H1 (cell line): ENCODE data around the gene NR1D2. TPM values are rescaled to one million over a fixed set of nuclear protein-coding genes. Genes with fewer than 3 reads are reported as not detected.

Source experiments
- BCL11A ChIP-seq, 2 experiments: IDR thresholded peaks; one replicate each; pipeline ENCODE4 v1.6.1; 2011; ENCODE audit warnings: low read depth in 2 of 2, low read length in 2 of 2, mild to moderate bottlenecking in 2 of 2
- CBX5 ChIP-seq: fragments of 300-800, 300-1000 bp; sonication (generic); IDR thresholded peaks from 2 replicates; pipeline ENCODE4 v1.7.1; 2016; ENCODE audit warnings: antibody characterized with exemption, low read length, low read depth
- CHD1 ChIP-seq: IDR thresholded peaks from 2 replicates; pipeline ENCODE4 v1.6.1; 2012; ENCODE audit warnings: low read depth, low read length, improper control_type of control experiment
- CHD2 ChIP-seq: IDR thresholded peaks from 2 replicates; pipeline ENCODE4 v1.6.1; 2012; ENCODE audit warnings: low read length, improper control_type of control experiment
- FOSL1 ChIP-seq: IDR thresholded peaks from 2 replicates; pipeline ENCODE4 v1.6.1; 2011; ENCODE audit warnings: mild to moderate bottlenecking, low read depth, low read length, moderate library complexity; ENCODE audit not compliant: insufficient read depth
- GABPA ChIP-seq: IDR thresholded peaks from 2 replicates; pipeline ENCODE4 v1.6.1; 2011; ENCODE audit warnings: mild to moderate bottlenecking, low read length, moderate library complexity, borderline replicate concordance; ENCODE audit not compliant: insufficient read depth
- GTF2F1 ChIP-seq: IDR thresholded peaks from 2 replicates; pipeline ENCODE4 v1.6.1; 2012; ENCODE audit warnings: low read depth, low read length, improper control_type of control experiment, borderline replicate concordance
- JUN ChIP-seq: IDR thresholded peaks from 2 replicates; pipeline ENCODE4 v1.6.1; 2011; ENCODE audit warnings: low read depth, mild to moderate bottlenecking, improper control_type of control experiment, low read length
- KDM4A ChIP-seq: IDR thresholded peaks from one replicate; pipeline ENCODE4 v1.7.1; 2012; ENCODE audit warnings: low read depth, mild to moderate bottlenecking, moderate library complexity, low read length, inconsistent platforms; ENCODE audit not compliant: severe bottlenecking
- NANOG ChIP-seq: IDR thresholded peaks from 2 replicates; pipeline ENCODE4 v1.6.1; 2011; ENCODE audit warnings: low read length, low read depth, mild to moderate bottlenecking, inconsistent platforms; ENCODE audit not compliant: insufficient read depth, poor library complexity, severe bottlenecking
- RBBP5 ChIP-seq: IDR thresholded peaks from 2 replicates; pipeline ENCODE4 v1.7.1; 2012; ENCODE audit warnings: low read depth, mild to moderate bottlenecking, inconsistent platforms, low read length, moderate library complexity, borderline replicate concordance
- RNF2 ChIP-seq: fragments of 200-900, 300-1000 bp; sonication (generic); IDR thresholded peaks from 2 replicates; pipeline ENCODE4 v1.7.1; 2016; ENCODE audit warnings: borderline replicate concordance, low read depth, mild to moderate bottlenecking, antibody characterized with exemption, low read length; ENCODE audit not compliant: poor library complexity, severe bottlenecking; ENCODE audit errors: missing control alignments
- SIN3A ChIP-seq, 2 experiments: IDR thresholded peaks in 1 of 2; conservative IDR thresholded peaks in 1 of 2; 2 replicates each; pipeline ENCODE4 v1.6.1; 2011 to 2012; ENCODE audit warnings: low read length in 2 of 2, improper control_type of control experiment in 1 of 2, low read depth in 1 of 2, mild to moderate bottlenecking in 1 of 2
- SIRT6 ChIP-seq: IDR thresholded peaks from one replicate; pipeline ENCODE4 v1.7.1; 2012; ENCODE audit warnings: low read length, inconsistent platforms
- SIX5 ChIP-seq: IDR thresholded peaks from 2 replicates; pipeline ENCODE4 v1.6.1; 2011; ENCODE audit warnings: mild to moderate bottlenecking, low read depth, low read length
- SP2 ChIP-seq: IDR thresholded peaks from 2 replicates; pipeline ENCODE4 v1.6.1; 2012; ENCODE audit warnings: mild to moderate bottlenecking, low read length, inconsistent platforms
- SUZ12 ChIP-seq: fragments of 200-600 bp; sonication (generic); IDR thresholded peaks from 2 replicates; pipeline ENCODE4 v1.6.1; 2012; ENCODE audit warnings: mild to moderate bottlenecking, inconsistent platforms, low read length, moderate library complexity, mixed read lengths
- TAF7 ChIP-seq: optimal IDR thresholded peaks from 2 replicates; pipeline ENCODE3; 2011; ENCODE audit warnings: low read depth, mild to moderate bottlenecking, inconsistent platforms, low read length, moderate library complexity, borderline replicate concordance
- TBP ChIP-seq: IDR thresholded peaks from 2 replicates; pipeline ENCODE4 v1.6.1; 2011; ENCODE audit warnings: low read depth, low read length, improper control_type of control experiment
- YY1 ChIP-seq: IDR thresholded peaks from 2 replicates; pipeline ENCODE4 v1.6.1; 2011; ENCODE audit warnings: low read depth, mild to moderate bottlenecking, low read length
- ZNF274 ChIP-seq: IDR thresholded peaks from 2 replicates; pipeline ENCODE4 v1.7.0; 2012; ENCODE audit warnings: low read length, borderline replicate concordance; ENCODE audit errors: extremely low read depth
- polyA plus RNA-seq, 7 experiments: library from polyadenylated mRNA; depleted of rRNA in 3 of 7; stranded (reverse) in 5 of 7; unstranded in 2 of 7; fragments of >200 nt in 5 of 7; fragments of 200-250 nt in 2 of 7; gene quantifications; 1 replicate in 5 of 7; 2 replicates in 1 of 7; 4 replicates in 1 of 7; pipeline versions ENCODE4 v1.2.1 to v1.2.3, GENCODE V29; 2011 to 2013; ENCODE audit warnings: missing spikeins in 2 of 7, mixed read lengths in 2 of 7
- total RNA-seq: library from RNA; stranded (reverse); fragmentation: NEBNext Ultra II Directional; extraction: Animal tissue kit (Norgen Biotek cat#: 25700); gene quantifications from 2 replicates; pipeline ENCODE4 v1.2.1, GENCODE V29; 2021
- TF ChIP-seq, protein P1 (sequence below): IDR thresholded peaks from 2 replicates; pipeline ENCODE4 v1.6.1; 2012; ENCODE audit warnings: low read length, inconsistent platforms

NR1D2 gene
- total and polyA plus RNA-seq, 2 of the 8 experiments (the other 6 are each of a cell fraction or from before 2014, with no cell fraction given), result 5.9 to 21.7 TPM

DNA sequence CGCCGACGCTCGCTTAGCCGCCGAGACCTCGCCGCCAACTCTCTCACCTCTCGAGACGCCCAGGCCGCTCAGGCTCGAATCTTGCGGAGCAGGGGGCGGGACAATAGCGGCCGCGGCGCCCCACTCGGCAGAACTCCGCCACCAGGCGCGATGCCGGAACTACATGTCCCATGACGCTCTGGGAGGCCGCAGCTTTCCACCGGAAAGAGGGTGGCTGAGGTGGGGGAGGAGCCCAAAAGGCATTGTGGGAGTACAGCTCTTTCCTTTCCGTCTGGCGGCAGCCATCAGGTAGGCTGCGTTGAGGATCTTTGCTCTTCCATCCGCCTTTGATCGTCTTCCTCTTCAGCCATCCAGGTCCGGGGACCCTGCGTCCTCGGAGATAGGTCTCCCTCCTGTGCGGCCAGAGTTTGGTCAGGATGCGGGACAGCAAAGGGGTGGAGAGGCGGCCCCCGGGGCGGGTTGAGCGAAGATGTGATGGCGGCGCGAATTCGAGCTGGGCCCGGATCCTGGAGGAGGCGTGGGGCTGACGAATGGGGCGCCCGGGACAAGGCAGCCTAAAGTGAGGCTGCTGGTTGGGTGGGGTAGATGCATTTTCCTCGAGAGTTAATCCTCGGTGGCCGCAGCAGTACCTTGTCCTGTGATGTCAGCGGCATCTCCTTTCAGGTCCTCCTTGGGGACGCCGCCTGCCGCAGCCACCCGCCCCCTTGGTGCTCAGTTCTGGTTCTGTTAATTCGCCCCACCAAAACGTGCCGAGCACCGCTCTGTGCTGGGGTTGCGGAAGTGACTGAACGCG lies 28.0 kb upstream of the NR1D2 start, which contains the start of the genes NKIRAS1 and RPL15 (continued):
- no peak for TF ChIP-seq BCL11A (IDR thresholded peaks at IDR 0.05; ENCODE audit: low read depth in 2 of 2, low read length in 2 of 2)
- TF ChIP-seq TBP, result peak; percentile 98
- peak; percentile 79 for TF ChIP-seq SIX5
- TF ChIP-seq, protein P1, sequence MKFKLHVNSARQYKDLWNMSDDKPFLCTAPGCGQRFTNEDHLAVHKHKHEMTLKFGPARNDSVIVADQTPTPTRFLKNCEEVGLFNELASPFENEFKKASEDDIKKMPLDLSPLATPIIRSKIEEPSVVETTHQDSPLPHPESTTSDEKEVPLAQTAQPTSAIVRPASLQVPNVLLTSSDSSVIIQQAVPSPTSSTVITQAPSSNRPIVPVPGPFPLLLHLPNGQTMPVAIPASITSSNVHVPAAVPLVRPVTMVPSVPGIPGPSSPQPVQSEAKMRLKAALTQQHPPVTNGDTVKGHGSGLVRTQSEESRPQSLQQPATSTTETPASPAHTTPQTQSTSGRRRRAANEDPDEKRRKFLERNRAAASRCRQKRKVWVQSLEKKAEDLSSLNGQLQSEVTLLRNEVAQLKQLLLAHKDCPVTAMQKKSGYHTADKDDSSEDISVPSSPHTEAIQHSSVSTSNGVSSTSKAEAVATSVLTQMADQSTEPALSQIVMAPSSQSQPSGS, result peak; percentile 13; the same call in 1 of the 2 replicates
- no peak for TF ChIP-seq KDM4A
- TF ChIP-seq TAF7, result peak; percentile 100
- peak; percentile 88 for TF ChIP-seq YY1
- TF ChIP-seq FOSL1, result no peak
- no peak for TF ChIP-seq RBBP5
- no peak for TF ChIP-seq NANOG
- peak; percentile 73 for TF ChIP-seq CHD2
- TF ChIP-seq JUN, result no peak
- no peak for TF ChIP-seq SUZ12
- TF ChIP-seq SP2, result no peak
- TF ChIP-seq GABPA, result peak; percentile 80; the same call in 1 of the 2 replicates
- TF ChIP-seq CBX5, result no peak
- no peak for TF ChIP-seq ZNF274
- TF ChIP-seq RNF2, result no peak
- TF ChIP-seq SIN3A (conservative IDR thresholded peaks at IDR 0.05 in 1 of 2, IDR thresholded peaks at IDR 0.05 in 1 of 2; ENCODE audit: low read depth in 1 of 2, low read length in 2 of 2), result peak; percentile 25 to 66; a peak in 2 of 4 replicates
- TF ChIP-seq GTF2F1, result peak; percentile 86; the same call in 1 of the 2 replicates
- no peak for TF ChIP-seq SIRT6
- no peak for TF ChIP-seq CHD1
